Transverse colon (tissue), 4 donors: ENCODE results near the gene TNN. TPM values are rescaled to one million over a fixed set of nuclear protein-coding genes. Genes with fewer than 3 reads are reported as not detected.

Experiments
- DNase-seq: peaks from one replicate; pipeline ENCODE4 v3.0.0-alpha.2; 2019
- H3K27ac ChIP-seq, 4 donors: fragments of 200-600 bp; sonication (generic); 2 replicates each; pipeline ENCODE4 v1.5.1; 2016 to 2018; ENCODE audit warnings: inconsistent platforms in 4 of 4
- H3K27me3 ChIP-seq: fragments of 200-600 bp; sonication (generic); 2 replicates; pipeline ENCODE4 v1.5.1; 2017; ENCODE audit warnings: inconsistent platforms
- H3K36me3 ChIP-seq, 4 donors: fragments of 200-600 bp; sonication (generic); 2 replicates each; pipeline ENCODE4 v1.5.1; 2017 to 2019; ENCODE audit warnings: inconsistent platforms in 4 of 4
- H3K4me1 ChIP-seq, 4 donors: fragments of 200-600 bp; sonication (generic); 2 replicates each; pipeline ENCODE4 v1.5.1; 2017 to 2020; ENCODE audit warnings: inconsistent platforms in 4 of 4
- H3K4me3 ChIP-seq, 4 donors: fragments of 200-600 bp; sonication (generic); 1 replicate in 1 of 4; 2 replicates in 3 of 4; pipeline versions ENCODE4 v1.5.1 to v1.6.1; 2017 to 2019; ENCODE audit warnings: inconsistent platforms in 4 of 4
- H3K9me3 ChIP-seq, 2 donors: fragments of 200-600 bp; sonication (generic); 2 replicates each; pipeline ENCODE4 v1.5.1; 2017 to 2019; ENCODE audit warnings: inconsistent platforms in 2 of 2
- EP300 ChIP-seq: sonication (generic); formaldehyde crosslinking; IDR thresholded peaks from one replicate; pipeline ENCODE4 v1.6.1; 2017; ENCODE audit warnings: antibody characterized with exemption, low read depth
- POLR2A ChIP-seq: fragments of 450-650 bp; IDR thresholded peaks from one replicate; pipeline ENCODE4 v1.6.1; 2016; ENCODE audit warnings: antibody characterized with exemption, mild to moderate bottlenecking, moderate library complexity
- POLR2AphosphoS5 ChIP-seq, 3 donors: sonication (generic); formaldehyde crosslinking; IDR thresholded peaks; one replicate each; pipeline ENCODE4 v1.6.1; 2016; ENCODE audit warnings: antibody characterized with exemption in 3 of 3
- WGBS, 2 donors: methylation state at CpG; one replicate each; pipeline ENCODE4 v1.1.5; 2018; ENCODE audit warnings: low coverage in 1 of 2; 5-methylcytosine and 5-hydroxymethylcytosine counted together
- in situ Hi-C, 4 donors: fragments of 200-750 bp; cut with MboI; loops; one replicate each; pipeline versions ENCODE4 v1.15.0 to v1.15.1; 2017; ENCODE audit warnings: low sequenced_read_pairs in 3 of 4, low pct_ligation_motif_present in 1 of 4, low pct_unique_long_range_greater_than_20kb in 1 of 4
- intact Hi-C: fragments of 100-400 bp; cut with DNase I; formaldehyde crosslinking; loops from one replicate; pipeline ENCODE4 v1.15.1; 2023; ENCODE audit warnings: low total_unique reads
- total RNA-seq, 4 donors: library from RNA; depleted of rRNA; stranded (reverse); fragments of >200 nt; gene quantifications; one replicate each; pipeline ENCODE4 v1.1.0, GENCODE V29; 2016
- TF ChIP-seq, protein P1 (sequence below), 5 experiments: fragments of 200-600 bp in 3 of 5; fragments of 450-650 bp in 2 of 5; sonication (generic) in 3 of 5; IDR thresholded peaks; 1 replicate in 2 of 5; 2 replicates in 3 of 5; pipeline ENCODE4 v1.5.1; 2016 to 2017; ENCODE audit warnings: antibody characterized with exemption in 5 of 5, inconsistent platforms in 3 of 5, mild to moderate bottlenecking in 2 of 5, moderate library complexity in 1 of 5

Gene TNN
- total RNA-seq, 4 donors from 2014 or later: 0.14 TPM; not detected in 3

DNA sequence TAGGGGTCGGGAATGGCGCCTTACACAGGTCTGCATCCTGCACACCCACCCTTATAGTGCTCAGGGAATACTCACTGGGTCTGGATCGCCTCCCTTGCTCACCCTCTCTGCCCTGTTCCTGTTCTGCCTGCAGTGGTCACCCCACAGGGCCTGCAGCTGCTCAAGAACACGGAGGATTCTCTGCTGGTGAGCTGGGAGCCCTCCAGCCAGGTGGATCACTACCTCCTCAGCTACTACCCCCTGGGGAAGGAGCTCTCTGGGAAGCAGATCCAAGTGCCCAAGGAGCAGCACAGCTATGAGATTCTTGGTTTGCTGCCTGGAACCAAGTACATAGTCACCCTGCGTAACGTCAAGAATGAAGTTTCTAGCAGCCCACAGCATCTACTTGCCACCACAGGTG, 12.4 kb downstream of the TNN start:
- no peaks in the 10 kb centered on the region for H3K27me3 ChIP-seq
- no peaks in the 10 kb centered on the region for H3K9me3 ChIP-seq
- DNase-seq: no peak
- intact Hi-C loops: no loop called here
- 78% methylated on average over 6 of the region's 6 CpGs; no CpG with 5 or more reads in 1 of the 2 donors for WGBS, 2 donors
- H3K4me3 ChIP-seq: no peak overlapping the region
- in situ Hi-C loops: no loop called here
- no peaks in the 10 kb centered on the region for H3K36me3 ChIP-seq
- no peaks in the 10 kb centered on the region for H3K4me1 ChIP-seq
- H3K27ac ChIP-seq: no peak overlapping the region
- TF ChIP-seq, protein P1, sequence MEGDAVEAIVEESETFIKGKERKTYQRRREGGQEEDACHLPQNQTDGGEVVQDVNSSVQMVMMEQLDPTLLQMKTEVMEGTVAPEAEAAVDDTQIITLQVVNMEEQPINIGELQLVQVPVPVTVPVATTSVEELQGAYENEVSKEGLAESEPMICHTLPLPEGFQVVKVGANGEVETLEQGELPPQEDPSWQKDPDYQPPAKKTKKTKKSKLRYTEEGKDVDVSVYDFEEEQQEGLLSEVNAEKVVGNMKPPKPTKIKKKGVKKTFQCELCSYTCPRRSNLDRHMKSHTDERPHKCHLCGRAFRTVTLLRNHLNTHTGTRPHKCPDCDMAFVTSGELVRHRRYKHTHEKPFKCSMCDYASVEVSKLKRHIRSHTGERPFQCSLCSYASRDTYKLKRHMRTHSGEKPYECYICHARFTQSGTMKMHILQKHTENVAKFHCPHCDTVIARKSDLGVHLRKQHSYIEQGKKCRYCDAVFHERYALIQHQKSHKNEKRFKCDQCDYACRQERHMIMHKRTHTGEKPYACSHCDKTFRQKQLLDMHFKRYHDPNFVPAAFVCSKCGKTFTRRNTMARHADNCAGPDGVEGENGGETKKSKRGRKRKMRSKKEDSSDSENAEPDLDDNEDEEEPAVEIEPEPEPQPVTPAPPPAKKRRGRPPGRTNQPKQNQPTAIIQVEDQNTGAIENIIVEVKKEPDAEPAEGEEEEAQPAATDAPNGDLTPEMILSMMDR (IDR thresholded peaks at IDR 0.05): no peak
- no peak for TF ChIP-seq POLR2AphosphoS5 (IDR thresholded peaks at IDR 0.05)
- TF ChIP-seq EP300: no peak
- no peak for TF ChIP-seq POLR2A

DNA sequence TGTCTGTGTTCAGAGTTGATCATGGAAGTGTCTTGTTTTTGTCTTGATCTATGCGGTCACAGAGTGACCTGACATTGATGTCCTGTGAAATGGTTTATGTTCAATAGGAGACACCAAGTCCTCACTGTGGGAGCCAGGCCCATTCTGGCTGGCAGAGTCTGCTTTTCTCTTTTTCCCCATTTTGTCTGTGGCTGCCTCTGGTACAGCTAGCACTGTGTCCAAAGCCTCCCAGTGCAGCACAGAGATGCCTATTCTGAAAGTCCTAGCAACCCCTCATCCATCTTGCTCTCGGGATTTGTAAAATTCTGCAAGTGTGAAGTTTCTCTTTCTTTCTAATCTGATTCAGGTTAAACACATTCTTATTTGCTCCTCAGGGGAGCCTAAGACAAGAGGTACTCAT, 14.3 kb downstream of the TNN start:
- H3K4me1 ChIP-seq: no peaks in the 10 kb centered on the region
- H3K27ac ChIP-seq: no peak overlapping the region
- H3K9me3 ChIP-seq: no peaks in the 10 kb centered on the region
- no peak overlapping the region for H3K4me3 ChIP-seq
- DNase-seq: no peak
- TF ChIP-seq POLR2AphosphoS5 (IDR thresholded peaks at IDR 0.05) (no peak), EP300 (no peak), POLR2A (no peak)
- TF ChIP-seq, protein P1 (IDR thresholded peaks at IDR 0.05): no peak
- no peaks in the 10 kb centered on the region for H3K27me3 ChIP-seq
- WGBS, 2 donors: 84 to 92% methylated on average over 2 of the region's 2 CpGs
- intact Hi-C loops: no loop called here
- no peaks in the 10 kb centered on the region for H3K36me3 ChIP-seq
- in situ Hi-C loops: no loop called here

DNA sequence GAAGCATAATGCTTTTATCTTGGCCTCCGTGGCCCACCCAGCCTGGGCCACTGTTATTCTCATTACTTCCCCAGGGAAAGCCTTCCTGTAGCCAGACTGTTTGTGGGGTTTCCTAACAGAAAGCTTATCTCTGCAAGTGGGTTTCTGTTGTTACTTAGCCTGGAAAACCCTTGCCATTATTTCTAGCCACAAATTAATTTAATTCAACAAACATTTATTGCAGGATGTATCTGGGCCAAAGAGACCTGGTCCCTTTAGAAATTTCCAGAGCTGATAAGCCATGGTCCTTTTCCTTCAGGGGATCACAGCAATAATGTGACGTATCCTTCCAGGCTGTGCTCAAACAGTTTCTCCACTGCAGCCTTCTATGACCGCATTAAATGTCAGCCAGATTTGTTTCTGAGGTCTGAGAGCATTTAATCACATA, 20.9 kb downstream of the TNN start:
- in situ Hi-C loops: no loop called here
- 50 to 86% methylated on average over 1 to 3 of the region's 3 CpGs for WGBS, 2 donors
- intact Hi-C loops: no loop called here
- Histone ChIP-seq H3K4me1 (no peaks in the 10 kb centered on the region), H3K27me3 (no peaks in the 10 kb centered on the region), H3K9me3 (no peaks in the 10 kb centered on the region), H3K27ac (no peak overlapping the region), H3K4me3 (no peak overlapping the region), H3K36me3 (no peaks in the 10 kb centered on the region)
- DNase-seq: no peak
- TF ChIP-seq EP300 (no peak), POLR2AphosphoS5 (IDR thresholded peaks at IDR 0.05) (no peak), POLR2A (no peak)
- TF ChIP-seq, protein P1 (IDR thresholded peaks at IDR 0.05): no peak

DNA sequence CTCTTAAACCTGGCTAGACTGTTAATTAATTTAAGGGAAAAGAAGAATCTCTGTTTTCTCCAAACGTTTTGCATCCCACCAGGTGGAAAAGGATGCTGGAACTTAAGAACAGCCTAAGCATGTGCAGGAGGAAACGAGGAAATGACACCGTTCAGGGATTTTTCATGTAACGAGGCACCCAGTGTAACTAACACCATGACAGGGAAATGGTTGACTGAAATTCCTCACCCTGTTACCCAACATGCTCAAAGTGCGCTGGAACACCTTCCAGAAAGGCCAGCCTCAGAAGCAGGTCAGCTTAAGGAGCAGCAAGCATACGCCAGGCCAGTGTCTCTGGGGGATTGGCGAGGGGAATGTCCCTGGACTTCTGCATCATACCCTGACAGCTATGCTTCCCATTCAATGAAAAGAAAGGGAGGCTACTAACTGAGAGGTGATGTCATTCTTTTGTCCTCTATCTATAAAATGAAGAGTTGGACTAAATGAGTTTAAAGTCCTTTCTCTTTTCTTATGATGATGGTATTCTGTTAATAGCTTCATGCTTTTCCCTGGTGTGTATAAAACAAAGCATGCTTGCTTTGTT, 21.6 kb downstream of the TNN start:
- H3K27me3 ChIP-seq: no peaks in the 10 kb centered on the region
- intact Hi-C loops: no loop called here
- 57 to 71% methylated on average over 7 of the region's 7 CpGs for WGBS, 2 donors
- no peaks in the 10 kb centered on the region for H3K36me3 ChIP-seq
- H3K4me3 ChIP-seq: no peak overlapping the region
- H3K4me1 ChIP-seq: no peaks in the 10 kb centered on the region
- no peaks in the 10 kb centered on the region for H3K9me3 ChIP-seq
- TF ChIP-seq EP300 (no peak), POLR2A (no peak), POLR2AphosphoS5 (IDR thresholded peaks at IDR 0.05) (no peak)
- TF ChIP-seq, protein P1 (IDR thresholded peaks at IDR 0.05): no peak
- in situ Hi-C loops: no loop called here
- H3K27ac ChIP-seq: no peak overlapping the region
- no peak for DNase-seq
